Measurements from ENCODE around the gene SEPHS2. TPM values are rescaled to one million over a fixed set of nuclear protein-coding genes. Genes with fewer than 3 reads are reported as not detected.
"Not testable (repeated sequence)": the region's sequence is repeated elsewhere in the genome, so short reads cannot be mapped to it uniquely, and the experiment has no call there.

Gene SEPHS2
- total RNA-seq, 2 experiments from 2014 or later = 51.8 to 54.0 TPM

- Mint-ChIP-seq H3K4me1 (ENCODE audit: low read depth) (peaks cover 46% of the 10 kb centered on the region), H3K36me3 (ENCODE audit: low read depth) (peaks cover 28% of the 10 kb centered on the region), H3K27me3 (no peaks in the 10 kb centered on the region), H3K27ac (peak overlapping the region; percentile 61), H3K9me3 (no peaks in the 10 kb centered on the region), H3K4me3 (no peak overlapping the region)
- TF ChIP-seq CTCF (IDR thresholded peaks at IDR 0.05) = no peak
- intact Hi-C loops (cut with micrococcal nuclease) = no loop called here
- DNase-seq (no peak), ATAC-seq (no peak)
- ChIA-PET POLR2A (interaction anchor here (0.7 to 2.4 kb wide), 9 partner anchors 9 to 187 kb away, joined by 3 to 16 read pairs (median 3); partner anchors contain the start of genes SEPTIN1, ZNF771 and ZNF785), CTCF (interaction anchor here (1.6 to 4.3 kb wide), 2 partner anchors 10 to 28 kb away, joined by 4 to 29 read pairs; partner anchors contain the start of gene ZNF771)
These were observed 46.8 kb downstream of the SEPHS2 start for GRCh38 chr16:30398661-30399434.

- DNase-seq = peak; percentile 41
- Mint-ChIP-seq H3K36me3 (ENCODE audit: low read depth) (peaks cover 28% of the 10 kb centered on the region), H3K4me1 (ENCODE audit: low read depth) (peaks cover 46% of the 10 kb centered on the region), H3K27ac (no peak overlapping the region), H3K9me3 (no peaks in the 10 kb centered on the region), H3K4me3 (no peak overlapping the region), H3K27me3 (no peaks in the 10 kb centered on the region)
- TF ChIP-seq CTCF (IDR thresholded peaks at IDR 0.05) = no peak
- POLR2A ChIA-PET = interaction anchor here (0.6 to 2.4 kb wide), 7 partner anchors 9 to 155 kb away, joined by 3 to 16 read pairs (median 5); partner anchors contain the start of genes SEPTIN1 and ZNF771
- ATAC-seq = no peak
- CTCF ChIA-PET = interaction anchor here (3.8 to 4.3 kb wide), 2 partner anchors 10 to 16 kb away, joined by 29 to 30 read pairs; partner anchors contain the start of genes SEPTIN1 and ZNF771
- intact Hi-C loops (cut with micrococcal nuclease) = no loop called here
These were observed 47.7 kb downstream of the SEPHS2 start for GRCh38 chr16:30397776-30398660.

GRCh38 chr16:30397056-30397455 is 48.6 kb downstream of the SEPHS2 start:
- DNase-seq = no peak
- Mint-ChIP-seq H3K27ac (peak overlapping the region; percentile 20), H3K4me3 (peak overlapping the region; percentile 83), H3K27me3 (no peaks in the 10 kb centered on the region), H3K4me1 (ENCODE audit: low read depth) (peaks cover 46% of the 10 kb centered on the region), H3K36me3 (ENCODE audit: low read depth) (peaks cover 28% of the 10 kb centered on the region), H3K9me3 (no peaks in the 10 kb centered on the region)
- POLR2A ChIA-PET = interaction anchor here (1.0 to 1.5 kb wide), 3 partner anchors 14 to 156 kb away, joined by 4 to 5 read pairs (median 5); partner anchors contain the start of gene SEPTIN1
- TF ChIP-seq CTCF (IDR thresholded peaks at IDR 0.05) = no peak
- CTCF ChIA-PET = interaction anchor here (3.8 to 4.3 kb wide), 2 partner anchors 11 to 15 kb away, joined by 29 to 30 read pairs; partner anchors contain the start of genes SEPTIN1 and ZNF771
- intact Hi-C loops (cut with micrococcal nuclease) = no loop called here
- no peak for ATAC-seq

- Mint-ChIP-seq H3K36me3 (ENCODE audit: low read depth) (peaks cover 28% of the 10 kb centered on the region), H3K4me3 (peak overlapping the region; percentile 83), H3K4me1 (ENCODE audit: low read depth) (peaks cover 44% of the 10 kb centered on the region)
- H3K27me3 Mint-ChIP-seq; DNase-seq; ATAC-seq; intact Hi-C loops (cut with micrococcal nuclease); H3K27ac Mint-ChIP-seq; H3K9me3 Mint-ChIP-seq: not testable (repeated sequence)
- POLR2A ChIA-PET = interaction anchor here (1.9 to 2.9 kb wide), 3 partner anchors 11 to 40 kb away, joined by 7 to 23 read pairs (median 18); partner anchors contain the start of genes SEPTIN1 and ZNF771
- CTCF ChIA-PET = interaction anchor here (1.9 to 8.1 kb wide), 3 partner anchors 11 to 15 kb away, joined by 4 to 51 read pairs (median 30); partner anchors contain the start of genes SEPTIN1 and ZNF771
These were observed 49.0 kb downstream of the SEPHS2 start for GRCh38 chr16:30396627-30397026.

Data from activated CD8-positive, alpha-beta T cell treated with anti-CD3 and anti-CD28 coated beads for 36 hours (primary cell).